ENCODE results near the gene KIAA0319L.

- TF ChIP-seq POLR2A (IDR thresholded peaks at IDR 0.05; ENCODE audit: low read depth, low read length): no peak
- TF ChIP-seq CTCF (IDR thresholded peaks at IDR 0.05; ENCODE audit: extremely low read depth in 1 of 2, insufficient read depth in 1 of 2, low read depth in 1 of 2, low read length in 2 of 2): peak in 1 of 2 donors; percentile 8
- TF ChIP-seq MAX (IDR thresholded peaks at IDR 0.05; ENCODE audit: insufficient read depth, insufficient read length): no peak
- TF ChIP-seq POLR2AphosphoS5 (IDR thresholded peaks at IDR 0.05; ENCODE audit: insufficient read depth, low read depth, low read length): no peak
- TF ChIP-seq MYC (IDR thresholded peaks at IDR 0.05; ENCODE audit: low read depth, low read length): no peak
Observed at GRCh38 chr1:35454616-35455015, 102.6 kb downstream of the KIAA0319L start.
